ENCODE measurements around the gene DHRSX.

- TF ChIP-seq ATF1 (CRISPR knock-in tag; IDR thresholded peaks at IDR 0.05) (no peak), ZNF883 (CRISPR knock-in tag; IDR thresholded peaks at IDR 0.05; ENCODE audit: not compliant biosample characterization) (no peak), BRD4 (CRISPR knock-in tag; IDR thresholded peaks at IDR 0.05) (no peak), ZNF747 (CRISPR knock-in tag; IDR thresholded peaks at IDR 0.05; ENCODE audit: borderline replicate concordance) (no peak), ETS1 (CRISPR knock-in tag; IDR thresholded peaks at IDR 0.05) (no peak), MAX (IDR thresholded peaks at IDR 0.05) (no peak), SP4 (CRISPR knock-in tag; IDR thresholded peaks at IDR 0.05) (no peak)
Measured at GRCh38 chrX:2452799-2453198, 48.0 kb downstream of the DHRSX start.

All from HepG2 (cell line).